HFFc6 (cell line): ENCODE results near the gene CYSRT1. TPM values are rescaled to one million over a fixed set of nuclear protein-coding genes. Genes with fewer than 3 reads are reported as not detected.

Experiments used
- DNase-seq: peaks from one replicate; pipeline ENCODE4 v3.0.0-alpha.2; 2018
- H3K27ac Mint-ChIP-seq: 2 replicates; pipeline ENCODE4 v1.8.0; 2020; ENCODE audit warnings: mild to moderate bottlenecking, mixed read lengths
- H3K27me3 Mint-ChIP-seq: 2 replicates; pipeline ENCODE4 v1.8.0; 2021; ENCODE audit warnings: mild to moderate bottlenecking, moderate library complexity, mixed read lengths; ENCODE audit not compliant: insufficient read depth
- H3K36me3 Mint-ChIP-seq: 2 replicates; pipeline ENCODE4 v1.8.0; 2021; ENCODE audit warnings: low read depth, mixed read lengths
- H3K4me1 Mint-ChIP-seq: 2 replicates; pipeline ENCODE4 v1.8.0; 2020; ENCODE audit warnings: low read depth, mixed read lengths
- H3K4me3 Mint-ChIP-seq: 2 replicates; pipeline ENCODE4 v1.8.0; 2020; ENCODE audit warnings: mild to moderate bottlenecking, moderate library complexity, mixed read lengths
- H3K9me3 Mint-ChIP-seq: 2 replicates; pipeline ENCODE4 v1.8.0; 2020; ENCODE audit warnings: mild to moderate bottlenecking, mixed read lengths
- total RNA-seq, 6 experiments: library from RNA; stranded (reverse); fragmentation: NEBNext Ultra II Directional; extraction: Animal tissue kit (Norgen Biotek cat#: 25700); gene quantifications; 2 replicates in 1 of 6; 3 replicates in 5 of 6; pipeline ENCODE4 v1.2.3, GENCODE V29; 2021
- TF ChIP-seq, protein P1 (sequence below): fragments of 200-600 bp; sonication (generic); IDR thresholded peaks from 2 replicates; pipeline ENCODE4 v1.5.0; 2021; ENCODE audit warnings: antibody characterized with exemption, mild to moderate bottlenecking

CYSRT1 gene
- total RNA-seq, 6 experiments from 2014 or later, result 0.41 to 0.97 (median 0.68) TPM

- Mint-ChIP-seq H3K27me3 (peaks cover 2% of the 10 kb centered on the region), H3K36me3 (peaks cover 26% of the 10 kb centered on the region), H3K27ac (no peak overlapping the region), H3K9me3 (no peaks in the 10 kb centered on the region), H3K4me1 (peaks cover 30% of the 10 kb centered on the region), H3K4me3 (no peak overlapping the region)
- DNase-seq, result no peak
- TF ChIP-seq, protein P1, sequence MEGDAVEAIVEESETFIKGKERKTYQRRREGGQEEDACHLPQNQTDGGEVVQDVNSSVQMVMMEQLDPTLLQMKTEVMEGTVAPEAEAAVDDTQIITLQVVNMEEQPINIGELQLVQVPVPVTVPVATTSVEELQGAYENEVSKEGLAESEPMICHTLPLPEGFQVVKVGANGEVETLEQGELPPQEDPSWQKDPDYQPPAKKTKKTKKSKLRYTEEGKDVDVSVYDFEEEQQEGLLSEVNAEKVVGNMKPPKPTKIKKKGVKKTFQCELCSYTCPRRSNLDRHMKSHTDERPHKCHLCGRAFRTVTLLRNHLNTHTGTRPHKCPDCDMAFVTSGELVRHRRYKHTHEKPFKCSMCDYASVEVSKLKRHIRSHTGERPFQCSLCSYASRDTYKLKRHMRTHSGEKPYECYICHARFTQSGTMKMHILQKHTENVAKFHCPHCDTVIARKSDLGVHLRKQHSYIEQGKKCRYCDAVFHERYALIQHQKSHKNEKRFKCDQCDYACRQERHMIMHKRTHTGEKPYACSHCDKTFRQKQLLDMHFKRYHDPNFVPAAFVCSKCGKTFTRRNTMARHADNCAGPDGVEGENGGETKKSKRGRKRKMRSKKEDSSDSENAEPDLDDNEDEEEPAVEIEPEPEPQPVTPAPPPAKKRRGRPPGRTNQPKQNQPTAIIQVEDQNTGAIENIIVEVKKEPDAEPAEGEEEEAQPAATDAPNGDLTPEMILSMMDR, result no peak
Observed at GRCh38 chr9:137266162-137266527, 41.2 kb downstream of the CYSRT1 start.

DNA sequence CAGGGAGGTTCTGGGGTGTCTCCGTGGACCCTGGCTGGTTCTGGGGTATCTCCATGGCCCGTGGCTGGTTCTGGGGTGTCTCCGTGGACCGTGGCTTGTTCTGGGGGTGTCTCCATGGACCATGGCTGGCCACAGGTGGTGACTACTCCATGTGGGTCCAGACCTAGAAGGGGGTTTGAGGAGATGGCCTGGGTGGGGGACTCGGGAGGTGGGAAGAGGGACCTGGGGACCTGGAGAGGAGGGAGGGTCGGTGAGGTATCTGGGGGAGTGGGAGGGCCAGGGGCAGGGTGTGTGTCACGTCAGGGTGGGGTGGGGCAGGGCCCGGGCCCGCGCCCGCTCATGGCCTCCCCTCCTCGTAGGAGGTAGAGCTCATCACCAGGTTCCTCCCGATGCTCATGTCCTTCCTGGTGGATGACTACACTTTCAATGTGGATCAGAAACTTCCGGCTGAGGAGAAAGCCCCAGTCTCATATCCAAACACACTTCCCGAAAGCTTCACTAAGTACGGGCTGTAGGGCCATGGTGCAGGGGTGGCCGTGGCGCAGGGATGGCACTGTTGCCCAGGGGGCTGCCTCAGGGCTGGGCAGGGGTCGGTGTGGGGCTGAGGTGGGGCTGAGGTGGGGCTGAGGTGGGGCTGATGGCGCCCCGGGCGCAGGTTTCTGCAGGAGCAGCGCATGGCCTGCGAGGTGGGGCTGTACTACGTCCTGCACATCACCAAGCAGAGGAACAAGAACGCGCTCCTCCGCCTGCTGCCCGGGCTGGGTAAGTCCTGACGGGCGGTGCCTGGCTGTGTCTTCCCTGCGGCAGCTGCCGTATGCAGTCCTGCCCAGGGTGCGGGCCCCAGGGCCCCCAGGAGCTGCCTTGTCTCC lies 41.8 kb downstream of the CYSRT1 start:
- no peaks in the 10 kb centered on the region for H3K9me3 Mint-ChIP-seq
- H3K27me3 Mint-ChIP-seq, result peaks cover 2% of the 10 kb centered on the region
- peaks cover 26% of the 10 kb centered on the region for H3K4me1 Mint-ChIP-seq
- H3K36me3 Mint-ChIP-seq, result peaks cover 21% of the 10 kb centered on the region
- H3K27ac Mint-ChIP-seq, result no peak overlapping the region
- no peak for DNase-seq
- H3K4me3 Mint-ChIP-seq, result no peak overlapping the region
- TF ChIP-seq, protein P1, result no peak

GRCh38 chr9:137267933-137268355 lies 43.0 kb downstream of the CYSRT1 start:
- H3K4me3 Mint-ChIP-seq, result no peak overlapping the region
- peaks cover 23% of the 10 kb centered on the region for H3K4me1 Mint-ChIP-seq
- DNase-seq, result no peak
- H3K27me3 Mint-ChIP-seq, result peaks cover 2% of the 10 kb centered on the region
- no peaks in the 10 kb centered on the region for H3K9me3 Mint-ChIP-seq
- peaks cover 20% of the 10 kb centered on the region for H3K36me3 Mint-ChIP-seq
- TF ChIP-seq, protein P1, result no peak
- H3K27ac Mint-ChIP-seq, result peak overlapping the region; percentile 83

DNA sequence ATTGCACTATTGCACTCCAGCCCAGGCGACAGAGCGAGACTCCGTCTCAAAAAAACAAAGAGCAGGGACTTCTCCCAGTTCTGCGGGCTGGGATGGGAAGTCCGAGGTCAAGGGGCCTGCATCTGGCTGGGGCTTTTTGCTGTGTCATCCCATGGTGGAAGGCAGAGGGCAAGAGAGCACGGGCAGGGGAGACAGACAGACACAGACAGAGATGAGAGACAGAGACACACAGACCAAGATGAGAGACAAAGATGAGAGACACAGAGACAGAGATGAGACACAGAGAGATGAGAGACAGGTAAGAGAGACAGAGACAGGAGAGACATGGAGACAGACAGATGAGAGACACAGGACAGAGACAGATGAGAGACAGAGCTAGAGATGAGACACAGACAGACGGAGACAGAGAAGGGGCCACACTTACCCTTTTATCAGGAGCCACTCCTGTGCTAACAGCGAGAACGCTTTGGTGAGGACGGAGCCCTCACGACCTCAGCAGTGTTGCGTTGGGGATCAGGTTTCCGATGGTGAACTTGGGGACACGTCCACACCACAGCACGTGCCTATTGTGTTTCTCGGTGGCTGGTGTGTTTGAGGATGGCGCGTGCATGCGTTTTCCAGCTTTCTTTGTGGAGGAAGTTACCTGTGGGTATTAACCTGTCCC lies 43.7 kb downstream of the CYSRT1 start:
- Mint-ChIP-seq H3K27ac (peak overlapping the region; percentile 83), H3K4me3 (peak overlapping the region; percentile 25), H3K36me3 (peaks cover 20% of the 10 kb centered on the region), H3K4me1 (peaks cover 23% of the 10 kb centered on the region), H3K9me3 (no peaks in the 10 kb centered on the region), H3K27me3 (peaks cover 2% of the 10 kb centered on the region)
- TF ChIP-seq, protein P1, result no peak
- no peak for DNase-seq

DNA sequence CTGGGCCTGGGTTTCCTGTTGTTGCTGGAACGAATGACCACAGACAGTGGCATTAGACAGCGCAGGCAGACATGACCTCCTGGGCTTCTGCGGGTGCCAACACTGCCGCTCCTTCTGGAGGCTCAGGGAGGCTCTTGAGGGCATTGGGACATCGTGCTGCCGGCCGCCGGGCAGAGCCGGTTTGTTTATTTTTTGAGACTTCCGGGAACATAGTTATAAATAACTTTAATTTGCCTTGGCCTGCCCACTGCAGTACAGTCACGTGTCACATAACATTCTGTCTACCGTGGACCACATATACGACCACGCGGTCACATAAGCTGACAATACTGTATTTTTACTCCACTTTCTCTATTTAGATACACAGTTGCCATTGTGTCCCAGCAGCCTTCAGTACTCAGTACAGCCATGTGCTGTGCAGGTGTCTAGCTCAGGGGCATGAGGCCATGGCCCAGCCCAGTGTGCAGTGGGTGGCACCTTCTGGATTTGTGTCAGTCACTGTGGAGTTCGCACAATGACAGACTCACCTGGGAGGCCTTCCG lies 44.3 kb downstream of the CYSRT1 start:
- TF ChIP-seq, protein P1, result no peak
- H3K9me3 Mint-ChIP-seq, result no peaks in the 10 kb centered on the region
- peaks cover 2% of the 10 kb centered on the region for H3K27me3 Mint-ChIP-seq
- peaks cover 23% of the 10 kb centered on the region for H3K4me1 Mint-ChIP-seq
- H3K4me3 Mint-ChIP-seq, result peak overlapping the region; percentile 25; the same call in 1 of the 2 replicates
- DNase-seq, result peak; percentile 75
- H3K27ac Mint-ChIP-seq, result peak overlapping the region; percentile 83
- peaks cover 20% of the 10 kb centered on the region for H3K36me3 Mint-ChIP-seq
